Activated CD4-positive, alpha-beta T cell treated with anti-CD3 and anti-CD28 coated beads, Interleukin-10, Interleukin-2, amounts not matched to agents 100 ng/mL and 50 ng/mL, durations not matched to agents 16 hours and 8 hours (primary cell): ENCODE measurements around the gene CCNQ.
A peak's percentile ranks its signal among the peaks of the same experiment; 100 is the strongest.

Experiments
- DNase-seq: peaks from one replicate; pipeline ENCODE4 v3.0.0-alpha.2; 2020

Gene CCNQ

GRCh38 chrX:153598541-153599191 lies at the start of gene CCNQ:
Gene CCNQ, minus strand, starts transcription at chrX:153599139. Its CDS starts 66 bp downstream, at chrX:153599073.
- peak; percentile 25 for DNase-seq

DNA sequence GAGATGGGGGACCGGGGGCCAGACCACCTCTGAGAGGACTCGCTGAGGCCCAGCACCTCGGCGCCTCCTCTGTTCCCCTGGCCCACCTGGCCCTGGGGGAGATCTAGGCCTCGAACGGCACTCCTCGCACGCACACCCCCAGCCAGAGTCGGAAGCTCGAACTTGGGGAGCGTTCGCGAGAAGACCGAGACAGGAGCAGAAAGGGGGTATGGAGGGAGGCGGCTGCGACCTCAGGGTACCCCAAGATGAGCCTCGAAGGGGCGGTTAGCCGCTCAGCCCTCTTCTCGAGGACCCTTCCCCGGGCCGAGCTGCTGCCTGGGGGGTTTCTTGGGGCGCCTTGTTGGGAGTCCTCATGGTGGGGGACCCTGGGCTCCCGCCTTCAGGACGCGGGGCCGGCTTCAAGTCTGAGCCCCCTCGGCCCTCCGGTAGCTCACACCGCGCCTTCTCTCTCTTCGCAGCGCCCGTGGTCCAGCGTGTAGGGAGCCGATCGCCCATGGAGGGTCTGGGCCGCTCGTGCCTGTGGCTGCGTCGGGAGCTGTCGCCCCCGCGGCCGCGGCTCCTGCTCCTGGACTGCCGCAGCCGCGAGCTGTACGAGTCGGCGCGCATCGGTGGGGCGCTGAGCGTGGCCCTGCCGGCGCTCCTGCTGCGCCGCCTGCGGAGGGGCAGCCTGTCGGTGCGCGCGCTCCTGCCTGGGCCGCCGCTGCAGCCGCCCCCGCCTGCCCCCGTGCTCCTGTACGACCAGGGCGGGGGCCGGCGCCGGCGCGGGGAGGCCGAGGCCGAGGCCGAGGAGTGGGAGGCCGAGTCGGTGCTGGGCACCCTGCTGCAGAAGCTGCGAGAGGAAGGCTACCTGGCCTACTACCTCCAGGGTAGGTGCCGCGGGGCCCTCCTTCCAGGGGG lies 48.8 kb upstream of the CCNQ start:
- no peak for DNase-seq

DNA sequence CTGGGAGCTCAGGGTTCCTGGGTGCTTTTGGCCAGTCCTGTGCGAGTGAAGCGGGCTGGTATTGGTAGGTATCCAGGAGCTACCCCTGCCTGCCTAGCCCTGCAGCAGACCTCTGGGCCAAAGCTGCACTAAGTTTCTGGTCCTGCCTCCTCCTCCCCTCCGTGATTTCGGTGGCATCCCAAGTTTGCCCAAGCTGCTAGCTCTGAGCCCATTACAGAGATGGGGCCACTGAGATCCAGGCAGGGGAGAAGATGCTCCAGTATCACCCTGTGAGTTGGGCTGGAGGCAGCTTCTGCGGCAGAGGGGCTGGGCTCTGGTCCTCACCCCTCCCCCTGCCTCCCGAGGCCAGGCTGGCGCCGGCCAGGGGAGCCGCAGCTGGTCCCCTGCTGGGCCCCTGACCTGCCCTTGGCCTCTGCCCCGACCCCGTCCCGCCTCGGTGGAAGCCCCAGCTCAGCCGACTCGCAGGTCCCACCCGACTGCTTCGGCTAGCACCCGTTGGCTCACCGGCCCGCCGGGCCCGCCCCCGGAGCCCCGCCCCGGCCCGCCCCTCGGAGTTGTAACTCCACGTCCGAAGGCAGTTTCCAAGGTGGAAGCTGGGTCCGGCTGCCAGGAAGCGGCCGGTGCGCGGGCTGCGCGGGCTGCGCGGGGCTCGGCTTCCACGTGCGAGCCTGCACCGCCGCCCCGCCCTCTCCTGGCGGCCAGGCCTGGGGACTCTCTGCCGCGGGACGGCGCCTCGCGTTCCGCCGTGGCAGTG lies 47.9 kb upstream of the CCNQ start, which contains the start of gene DUSP9:
DUSP9 (plus strand) TSS at position 584 of the 754 bp plus-strand sequence. CDS start 751 bp downstream, outside the sequence.
- DNase-seq: no peak

GRCh38 chrX:153645921-153646488 lies 47.1 kb upstream of the CCNQ start:
- no peak for DNase-seq

DNA sequence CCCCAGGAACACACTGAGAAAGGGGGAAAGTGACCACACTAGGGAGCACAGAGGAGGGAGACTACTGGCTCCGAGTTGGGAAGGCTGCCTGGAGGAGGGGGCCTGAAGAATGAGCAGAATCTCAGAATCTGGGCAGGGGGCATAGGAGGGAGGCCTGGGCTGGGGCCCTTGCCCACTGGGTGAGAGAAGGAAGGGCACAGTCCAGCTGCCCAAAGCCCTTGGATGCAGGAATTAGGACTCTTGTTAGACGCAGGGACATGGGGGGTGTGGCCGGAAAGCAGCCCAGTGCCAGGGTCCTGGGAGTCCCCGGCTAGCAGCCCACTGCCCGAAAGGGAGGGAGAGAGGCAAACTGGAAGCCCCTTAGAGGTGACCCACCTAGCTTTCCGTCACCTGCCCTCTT lies 46.2 kb upstream of the CCNQ start:
- DNase-seq: no peak

- DNase-seq: no peak
Measured at GRCh38 chrX:153644356-153645125, 45.6 kb upstream of the CCNQ start.

DNA sequence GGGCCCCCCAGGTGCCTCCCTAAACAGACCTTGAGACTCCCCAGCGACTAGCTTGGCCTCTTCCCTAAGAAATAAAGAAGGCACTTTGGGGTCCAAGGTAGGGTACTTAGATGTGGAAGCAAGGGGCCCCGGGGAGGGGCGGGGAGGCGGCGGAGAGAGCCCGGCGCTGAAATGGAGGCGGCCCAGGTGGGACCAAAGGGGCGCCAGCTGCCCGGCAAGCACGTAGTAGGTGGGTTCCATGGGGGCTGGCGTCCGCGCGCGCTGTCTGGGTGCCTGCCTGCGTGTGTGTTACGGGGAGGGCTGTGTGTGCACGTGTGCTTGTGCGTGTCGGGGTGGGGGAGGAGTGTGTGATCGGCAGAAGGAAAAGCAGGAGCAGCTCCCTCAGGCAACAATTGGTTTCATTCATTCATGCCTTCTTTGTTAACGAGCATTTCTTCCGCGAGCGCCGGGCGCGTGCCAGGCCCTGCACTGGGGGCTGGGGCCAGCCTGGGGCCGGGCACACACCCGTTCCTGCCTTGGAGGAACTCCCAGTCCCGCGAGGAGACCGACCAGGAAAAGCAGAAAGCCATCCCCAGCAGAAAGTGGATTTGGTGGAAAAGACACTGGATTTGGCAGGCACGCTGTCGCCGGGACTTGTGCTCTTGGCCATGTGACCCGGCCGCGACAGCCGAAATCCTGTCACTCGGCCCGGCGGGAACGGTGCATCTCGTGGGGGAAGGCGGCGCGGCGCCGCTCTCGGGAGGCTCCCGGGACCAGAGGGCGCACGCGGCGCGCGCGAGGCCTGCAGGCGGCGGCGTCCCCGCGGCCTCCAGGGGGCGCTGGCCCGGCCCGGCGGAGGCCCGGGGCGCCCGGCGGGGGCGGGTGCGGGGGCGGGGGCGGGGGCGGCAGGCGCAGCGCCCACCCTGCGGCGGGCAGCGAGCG lies 44.8 kb upstream of the CCNQ start:
- DNase-seq: no peak

DNA sequence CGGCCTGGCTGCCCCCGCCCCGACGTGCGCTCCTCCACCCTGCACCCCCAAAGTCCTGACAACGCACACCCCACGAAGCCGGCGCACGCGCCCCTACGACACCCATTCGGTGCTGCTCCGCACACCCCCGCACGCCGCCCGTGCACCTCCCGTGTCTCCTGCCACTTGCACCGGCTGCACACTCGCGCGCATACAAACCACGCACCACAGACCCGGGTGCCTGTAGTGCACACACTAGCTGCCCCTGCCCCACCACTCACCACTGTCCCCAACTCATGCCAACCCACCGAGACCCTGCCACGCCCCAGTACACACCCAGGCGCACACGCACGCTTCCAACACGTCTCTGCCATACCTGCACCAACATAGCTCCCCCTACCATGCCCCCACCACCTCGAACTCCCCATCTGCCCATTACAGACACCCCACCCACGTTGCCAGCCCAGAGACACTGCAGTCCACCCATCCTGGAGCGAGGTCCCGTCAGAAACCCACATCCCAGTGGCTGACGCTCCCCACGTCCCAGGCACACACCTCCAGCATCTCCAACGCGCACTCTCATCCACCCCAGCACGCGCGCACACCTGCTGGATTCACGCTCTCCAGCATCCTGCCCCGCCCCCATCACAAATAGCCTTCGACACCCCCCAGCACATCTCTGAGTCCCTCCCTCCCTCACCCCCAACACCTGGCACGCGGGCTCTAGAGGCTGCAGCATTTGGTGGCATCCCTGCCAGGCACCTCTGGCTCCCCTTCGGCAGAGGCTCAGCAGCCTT lies 43.9 kb upstream of the CCNQ start:
- DNase-seq: no peak

- DNase-seq: no peak
Measured at GRCh38 chrX:153642051-153642654, 43.2 kb upstream of the CCNQ start.

GRCh38 chrX:153641627-153642026 lies 42.7 kb upstream of the CCNQ start:
- no peak for DNase-seq

DNA sequence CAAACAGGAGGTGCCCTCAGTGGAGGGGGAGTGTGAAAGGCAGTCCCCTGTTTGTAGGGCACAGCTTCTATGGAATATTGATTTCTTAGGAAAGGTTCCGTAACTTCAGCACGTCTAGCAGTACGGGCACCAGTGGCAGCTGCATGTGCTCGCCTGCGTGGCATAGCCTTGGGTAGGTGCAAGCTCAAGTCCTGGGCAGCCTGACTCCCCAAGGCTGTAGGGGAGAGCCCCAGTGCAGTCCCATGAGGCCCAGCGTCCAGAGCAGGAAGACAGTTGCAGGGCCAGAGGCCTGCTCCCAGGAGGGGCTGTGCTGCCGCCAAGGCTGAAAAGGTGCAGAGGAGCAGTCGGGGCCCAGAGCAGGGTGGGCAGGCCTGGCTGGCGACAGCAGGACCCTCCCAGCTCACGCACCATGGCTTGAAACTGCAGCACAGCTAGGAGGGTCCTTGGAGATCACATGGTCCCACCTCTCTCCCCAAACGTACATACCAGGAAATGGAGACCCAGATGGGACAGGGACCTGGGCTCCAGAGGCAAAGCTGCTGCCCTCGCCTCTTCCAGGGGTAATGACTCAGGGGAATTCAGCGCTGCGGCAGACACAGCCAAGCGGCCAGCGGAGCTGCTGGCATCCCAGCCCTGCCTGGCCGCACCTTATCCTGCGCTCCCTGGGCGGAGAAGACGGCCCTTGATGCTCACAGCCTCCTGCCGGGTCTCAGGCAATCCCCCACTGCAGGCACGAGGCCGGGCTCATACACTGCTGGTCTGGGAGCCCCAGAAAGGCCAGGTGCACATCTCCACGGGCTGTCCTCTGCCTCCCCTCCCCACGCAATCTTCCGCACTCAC lies 42.0 kb upstream of the CCNQ start:
- DNase-seq: no peak

DNA sequence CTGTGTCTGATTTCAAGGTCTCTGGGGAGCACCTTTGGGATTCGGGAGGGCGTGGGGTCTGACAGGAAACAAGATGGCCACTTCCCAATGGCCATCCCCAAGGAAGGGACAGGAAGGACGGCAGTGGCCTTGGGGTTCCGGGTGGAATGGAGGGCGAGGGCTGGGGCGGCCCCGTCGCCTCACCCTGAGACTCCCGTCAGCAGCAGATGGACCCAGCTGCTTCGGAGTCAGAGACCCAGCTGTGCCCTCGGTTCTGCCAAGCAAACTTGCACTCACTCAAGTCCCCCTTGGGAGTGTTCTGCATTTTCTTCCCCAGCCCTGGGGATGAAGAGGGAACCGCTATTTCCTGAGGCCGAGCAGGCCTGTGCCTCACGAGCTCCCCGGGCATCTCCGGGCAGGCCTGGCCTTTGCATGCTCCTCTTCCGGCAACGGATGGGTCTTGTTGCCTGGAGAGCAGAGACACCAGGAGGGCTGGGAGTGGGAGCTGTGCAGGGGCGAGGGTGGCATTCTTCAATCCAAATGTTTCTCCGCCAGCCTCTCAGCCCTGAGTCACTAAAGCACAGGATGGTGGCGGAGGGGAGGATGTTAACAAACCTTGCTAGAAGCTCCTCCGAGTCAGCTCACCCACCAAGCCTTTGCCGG lies 41.2 kb upstream of the CCNQ start:
- no peak for DNase-seq

GRCh38 chrX:153639177-153640044 lies 40.5 kb upstream of the CCNQ start:
- no peak for DNase-seq

DNA sequence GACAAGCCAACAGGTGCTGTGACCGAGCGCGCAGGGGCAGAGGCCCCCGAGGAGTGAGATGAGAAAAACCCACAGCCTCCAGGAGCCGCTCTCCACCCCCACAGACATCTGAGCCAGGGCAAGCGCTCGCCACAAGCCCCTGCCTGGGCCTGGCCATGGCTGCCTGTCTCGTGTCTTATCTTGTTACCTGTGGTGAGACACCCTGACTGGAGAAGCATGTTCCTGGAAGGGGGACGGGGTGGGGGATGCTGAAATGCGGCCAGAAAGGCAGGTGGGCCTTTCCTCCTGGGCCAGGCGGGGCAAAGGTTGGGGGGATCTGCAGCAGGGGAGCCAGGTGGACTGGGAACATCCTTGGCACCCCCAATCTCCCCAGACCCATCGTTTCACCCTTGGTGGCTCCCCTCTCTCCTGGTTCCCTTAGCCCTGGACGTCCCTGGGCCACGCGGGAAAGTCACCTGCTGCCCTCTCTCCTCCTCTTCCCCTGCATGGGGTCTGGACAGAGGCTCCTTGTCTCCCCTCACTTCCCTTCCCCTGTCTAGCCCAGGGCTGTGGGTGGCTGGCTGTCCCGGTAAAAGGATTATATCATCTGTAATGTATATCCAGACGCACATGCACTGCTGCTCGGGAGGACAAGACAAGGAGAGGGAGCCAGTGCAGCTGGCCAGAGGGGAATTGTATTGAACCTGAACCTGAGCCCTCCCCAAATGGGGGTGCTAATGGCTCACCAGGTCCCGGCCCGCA lies 39.7 kb upstream of the CCNQ start:
- no peak for DNase-seq

DNA sequence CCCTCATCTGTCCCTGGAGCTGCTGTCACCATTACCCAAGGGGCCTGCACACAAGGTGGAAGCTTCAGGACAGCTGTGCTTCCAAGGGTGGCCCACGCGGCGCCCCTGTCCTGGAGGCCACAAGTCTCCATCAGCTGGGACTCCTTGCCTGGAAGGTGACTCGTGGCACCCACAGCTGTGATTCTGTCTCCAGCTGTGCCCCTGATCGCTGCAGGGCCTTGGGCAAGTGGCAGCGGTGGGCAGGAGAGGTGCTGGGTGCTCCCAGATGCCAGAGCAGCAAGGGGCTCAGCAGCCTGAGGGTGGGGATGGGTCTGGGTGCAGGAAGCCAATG lies 39.1 kb upstream of the CCNQ start:
- DNase-seq: no peak

DNA sequence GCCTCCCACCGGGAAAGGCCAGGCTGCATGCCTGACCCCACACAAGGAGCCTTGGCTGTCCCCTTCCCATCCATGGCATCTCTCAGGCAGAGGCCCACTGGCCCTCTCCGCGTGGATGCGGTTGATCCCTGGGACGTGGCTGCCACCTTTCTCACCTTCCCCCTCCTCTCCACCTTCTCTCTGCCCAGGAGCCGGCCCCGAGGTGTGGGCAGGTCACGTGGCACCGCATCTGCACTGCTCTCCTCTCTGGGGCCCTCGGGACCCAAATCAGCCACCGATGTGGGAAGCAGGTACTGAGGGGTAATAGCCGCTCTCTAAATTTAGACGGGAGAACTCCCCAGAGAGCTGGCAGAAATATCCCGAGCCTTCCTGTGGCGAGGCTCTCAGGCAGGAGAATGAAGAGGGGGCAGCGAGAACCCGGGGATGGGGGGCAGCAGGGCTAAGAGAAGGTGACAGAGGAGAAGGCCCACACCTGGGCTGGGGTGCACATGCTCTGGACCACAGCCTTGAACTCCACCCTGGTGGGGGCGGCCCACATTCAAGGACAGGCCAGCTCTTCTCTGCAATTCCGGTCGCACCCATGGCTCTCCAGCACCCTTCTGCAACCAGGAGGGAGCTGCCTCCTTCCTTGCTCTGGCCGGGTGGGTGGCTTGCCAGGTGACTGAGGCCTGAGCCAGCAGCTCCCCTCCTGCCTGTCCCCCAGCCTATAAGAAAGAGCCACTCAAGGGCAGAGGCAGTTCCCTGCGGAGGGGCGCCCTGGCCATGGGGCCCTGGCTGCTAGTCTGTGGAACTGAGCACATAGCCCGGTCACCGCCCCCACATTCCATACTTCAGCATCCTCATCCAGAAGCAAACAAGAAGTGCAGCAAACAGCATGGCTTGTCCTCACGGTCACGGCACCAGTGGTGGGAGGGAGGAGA lies 38.4 kb upstream of the CCNQ start:
- DNase-seq: no peak
